HepG2 (cell line): Measurements from ENCODE around the gene JPH4. TPM values are rescaled to one million over a fixed set of nuclear protein-coding genes. Genes with fewer than 3 reads are reported as not detected.

ENCODE experiments used
- AHDC1 ChIP-seq: sonication (generic); formaldehyde crosslinking; IDR thresholded peaks from 2 replicates; pipeline ENCODE4 v1.5.1; 2020; ENCODE audit warnings: mild to moderate bottlenecking, missing genetic modification reagents, borderline replicate concordance
- HNRNPK ChIP-seq: fragments of 200-400 bp; formaldehyde crosslinking; IDR thresholded peaks from 2 replicates; pipeline ENCODE4 v1.6.1; 2018; ENCODE audit warnings: low read length, low read depth, moderate library complexity, mild to moderate bottlenecking; ENCODE audit not compliant: poor library complexity, severe bottlenecking
- KLF12 ChIP-seq: sonication (generic); formaldehyde crosslinking; IDR thresholded peaks from 2 replicates; pipeline ENCODE4 v1.4.0; 2020; ENCODE audit warnings: missing genetic modification reagents, borderline replicate concordance
- MEF2D ChIP-seq: sonication (generic); formaldehyde crosslinking; IDR thresholded peaks from 2 replicates; pipeline ENCODE4 v1.5.1; 2020; ENCODE audit warnings: mild to moderate bottlenecking, missing genetic modification reagents
- MEIS2 ChIP-seq: sonication (generic); formaldehyde crosslinking; IDR thresholded peaks from 2 replicates; pipeline ENCODE4 v1.9.0; 2021; ENCODE audit warnings: mild to moderate bottlenecking, missing genetic modification reagents
- NKX3-1 ChIP-seq: sonication (generic); formaldehyde crosslinking; IDR thresholded peaks from 2 replicates; pipeline ENCODE4 v1.5.0; 2020; ENCODE audit warnings: missing genetic modification reagents
- THYN1 ChIP-seq: sonication (generic); formaldehyde crosslinking; IDR thresholded peaks from 2 replicates; pipeline ENCODE4 v1.8.1; 2023; ENCODE audit warnings: low read depth, mild to moderate bottlenecking, moderate library complexity, missing genetic modification reagents, borderline replicate concordance
- ZBTB38 ChIP-seq: sonication (generic); formaldehyde crosslinking; IDR thresholded peaks from 2 replicates; pipeline ENCODE4 v1.5.1; 2020; ENCODE audit warnings: mild to moderate bottlenecking, missing genetic modification reagents
- ZNF124 ChIP-seq: sonication (generic); formaldehyde crosslinking; IDR thresholded peaks from 2 replicates; pipeline ENCODE4 v1.4.0; 2020; ENCODE audit warnings: missing genetic modification reagents
- ZNF556 ChIP-seq: sonication (generic); formaldehyde crosslinking; IDR thresholded peaks from 2 replicates; pipeline ENCODE4 v1.4.0; 2020; ENCODE audit warnings: mild to moderate bottlenecking, missing genetic modification reagents, borderline replicate concordance
- ZNF644 ChIP-seq: IDR thresholded peaks from 2 replicates; pipeline ENCODE4 v1.6.1; 2016; ENCODE audit warnings: low read depth
- polyA plus RNA-seq, 8 experiments: library from polyadenylated mRNA; depleted of rRNA in 3 of 8; stranded (reverse) in 7 of 8; unstranded in 1 of 8; fragments of >200 nt; fragmentation: Illumina TruSeq in 4 of 8; extraction: Trizol in 4 of 8; gene quantifications; 2 replicates each; pipeline versions ENCODE4 v1.2.1 to v1.2.3, GENCODE V29; 2011 to 2016; ENCODE audit warnings: low read depth in 4 of 8, missing spikeins in 1 of 8, mixed read lengths in 1 of 8; ENCODE audit not compliant: insufficient read depth in 1 of 8
- total RNA-seq, 5 experiments: library from RNA; depleted of rRNA; stranded (reverse); fragments of >200 nt; fragmentation: Illumina TruSeq; extraction: Trizol; gene quantifications; 2 replicates each; pipeline ENCODE4 v1.2.3, GENCODE V29; 2016; ENCODE audit warnings: low read depth in 1 of 5
- TF ChIP-seq, protein P1 (sequence below): sonication (generic); formaldehyde crosslinking; IDR thresholded peaks from 2 replicates; pipeline ENCODE4 v1.5.1; 2020; ENCODE audit warnings: mild to moderate bottlenecking, missing genetic modification reagents, moderate library complexity
- TF ChIP-seq, protein P2 (sequence below): sonication (generic); formaldehyde crosslinking; IDR thresholded peaks from 2 replicates; pipeline ENCODE4 v1.8.0; 2022; ENCODE audit warnings: low read depth, missing genetic modification reagents
- TF ChIP-seq, protein P3 (sequence below): sonication (generic); formaldehyde crosslinking; IDR thresholded peaks from 2 replicates; pipeline ENCODE4 v1.9.0; 2022; ENCODE audit warnings: missing genetic modification reagents, mild to moderate bottlenecking, borderline replicate concordance

The JPH4 gene
- total and polyA plus RNA-seq, 2 of the 13 experiments (the other 11 are each of a cell fraction or from before 2014, with no cell fraction given), result 0.08 to 0.22 TPM

DNA sequence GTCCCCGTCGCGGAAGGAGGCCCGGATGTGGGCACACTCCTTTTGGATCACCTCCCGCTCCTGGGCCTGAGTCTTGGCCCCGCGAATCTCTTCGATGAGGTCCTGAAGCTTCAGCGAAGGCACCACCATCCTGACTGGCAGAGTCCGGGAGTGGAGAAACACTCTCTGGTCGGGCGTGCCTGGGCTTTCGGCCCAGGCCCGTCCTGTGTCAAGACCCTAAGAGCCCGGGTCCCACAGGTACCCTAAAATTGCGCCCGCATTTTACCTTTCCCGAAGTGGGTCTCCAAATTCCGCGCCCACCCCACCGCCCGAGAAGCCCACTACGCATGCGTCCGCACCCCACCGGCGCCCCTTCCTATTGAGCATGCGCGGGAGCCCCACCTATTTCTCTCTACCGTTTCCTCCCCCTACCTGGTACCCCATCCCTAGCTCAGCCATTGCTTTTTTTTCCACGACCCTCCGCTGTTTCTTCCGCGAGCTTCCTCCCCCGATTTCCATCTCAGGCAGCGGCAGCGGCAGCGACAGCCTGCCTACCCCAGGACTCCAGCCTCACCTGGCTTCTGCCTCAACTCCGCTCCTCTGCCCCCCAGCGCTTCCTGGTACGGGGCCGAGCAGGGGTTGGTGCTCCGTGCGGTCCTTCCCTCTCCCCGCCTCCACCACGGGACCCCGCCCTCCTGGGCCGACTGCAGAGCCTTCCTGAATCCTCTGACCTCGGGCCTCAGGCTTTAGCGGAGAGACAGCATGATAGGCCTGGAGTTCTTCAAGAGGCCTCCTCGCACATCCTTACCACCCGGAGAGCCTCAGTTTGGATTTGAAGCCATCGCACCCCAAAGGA, 11.2 kb downstream of the JPH4 start, which contains the start of gene AP1G2 (continued):
- TF ChIP-seq THYN1 (CRISPR knock-in tag), result peak; percentile 26; the same call in 1 of the 2 replicates
- peak; percentile 60; the same call in 1 of the 2 replicates for TF ChIP-seq ZNF644 (CRISPR knock-in tag)
- TF ChIP-seq ZNF124 (CRISPR knock-in tag), result 0 out of 2 replicates have a peak, but pooled peaks have one; percentile 23
- TF ChIP-seq AHDC1 (CRISPR knock-in tag), result no peak
- TF ChIP-seq, protein P1, sequence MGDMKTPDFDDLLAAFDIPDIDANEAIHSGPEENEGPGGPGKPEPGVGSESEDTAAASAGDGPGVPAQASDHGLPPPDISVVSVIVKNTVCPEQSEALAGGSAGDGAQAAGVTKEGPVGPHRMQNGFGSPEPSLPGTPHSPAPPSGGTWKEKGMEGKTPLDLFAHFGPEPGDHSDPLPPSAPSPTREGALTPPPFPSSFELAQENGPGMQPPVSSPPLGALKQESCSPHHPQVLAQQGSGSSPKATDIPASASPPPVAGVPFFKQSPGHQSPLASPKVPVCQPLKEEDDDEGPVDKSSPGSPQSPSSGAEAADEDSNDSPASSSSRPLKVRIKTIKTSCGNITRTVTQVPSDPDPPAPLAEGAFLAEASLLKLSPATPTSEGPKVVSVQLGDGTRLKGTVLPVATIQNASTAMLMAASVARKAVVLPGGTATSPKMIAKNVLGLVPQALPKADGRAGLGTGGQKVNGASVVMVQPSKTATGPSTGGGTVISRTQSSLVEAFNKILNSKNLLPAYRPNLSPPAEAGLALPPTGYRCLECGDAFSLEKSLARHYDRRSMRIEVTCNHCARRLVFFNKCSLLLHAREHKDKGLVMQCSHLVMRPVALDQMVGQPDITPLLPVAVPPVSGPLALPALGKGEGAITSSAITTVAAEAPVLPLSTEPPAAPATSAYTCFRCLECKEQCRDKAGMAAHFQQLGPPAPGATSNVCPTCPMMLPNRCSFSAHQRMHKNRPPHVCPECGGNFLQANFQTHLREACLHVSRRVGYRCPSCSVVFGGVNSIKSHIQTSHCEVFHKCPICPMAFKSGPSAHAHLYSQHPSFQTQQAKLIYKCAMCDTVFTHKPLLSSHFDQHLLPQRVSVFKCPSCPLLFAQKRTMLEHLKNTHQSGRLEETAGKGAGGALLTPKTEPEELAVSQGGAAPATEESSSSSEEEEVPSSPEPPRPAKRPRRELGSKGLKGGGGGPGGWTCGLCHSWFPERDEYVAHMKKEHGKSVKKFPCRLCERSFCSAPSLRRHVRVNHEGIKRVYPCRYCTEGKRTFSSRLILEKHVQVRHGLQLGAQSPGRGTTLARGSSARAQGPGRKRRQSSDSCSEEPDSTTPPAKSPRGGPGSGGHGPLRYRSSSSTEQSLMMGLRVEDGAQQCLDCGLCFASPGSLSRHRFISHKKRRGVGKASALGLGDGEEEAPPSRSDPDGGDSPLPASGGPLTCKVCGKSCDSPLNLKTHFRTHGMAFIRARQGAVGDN (CRISPR knock-in tag), result peak; percentile 97
- TF ChIP-seq MEF2D (CRISPR knock-in tag), result peak; percentile 94
- peak; percentile 75; the same call in 1 of the 2 replicates for TF ChIP-seq NKX3-1 (CRISPR knock-in tag)
- peak; percentile 80; the same call in 1 of the 2 replicates for TF ChIP-seq KLF12 (CRISPR knock-in tag)
- no peak for TF ChIP-seq HNRNPK
- TF ChIP-seq, protein P2, sequence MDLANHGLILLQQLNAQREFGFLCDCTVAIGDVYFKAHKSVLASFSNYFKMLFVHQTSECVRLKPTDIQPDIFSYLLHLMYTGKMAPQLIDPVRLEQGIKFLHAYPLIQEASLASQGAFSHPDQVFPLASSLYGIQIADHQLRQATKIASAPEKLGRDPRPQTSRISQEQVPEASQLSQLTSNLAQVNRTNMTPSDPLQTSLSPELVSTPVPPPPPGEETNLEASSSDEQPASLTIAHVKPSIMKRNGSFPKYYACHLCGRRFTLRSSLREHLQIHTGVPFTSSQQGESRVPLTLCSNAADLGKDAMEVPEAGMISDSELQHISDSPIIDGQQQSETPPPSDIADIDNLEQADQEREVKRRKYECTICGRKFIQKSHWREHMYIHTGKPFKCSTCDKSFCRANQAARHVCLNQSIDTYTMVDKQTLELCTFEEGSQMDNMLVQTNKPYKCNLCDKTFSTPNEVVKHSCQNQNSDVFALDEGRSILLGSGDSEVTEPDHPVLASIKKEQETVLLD, result peak; percentile 79; the same call in 1 of the 2 replicates
- TF ChIP-seq, protein P3, sequence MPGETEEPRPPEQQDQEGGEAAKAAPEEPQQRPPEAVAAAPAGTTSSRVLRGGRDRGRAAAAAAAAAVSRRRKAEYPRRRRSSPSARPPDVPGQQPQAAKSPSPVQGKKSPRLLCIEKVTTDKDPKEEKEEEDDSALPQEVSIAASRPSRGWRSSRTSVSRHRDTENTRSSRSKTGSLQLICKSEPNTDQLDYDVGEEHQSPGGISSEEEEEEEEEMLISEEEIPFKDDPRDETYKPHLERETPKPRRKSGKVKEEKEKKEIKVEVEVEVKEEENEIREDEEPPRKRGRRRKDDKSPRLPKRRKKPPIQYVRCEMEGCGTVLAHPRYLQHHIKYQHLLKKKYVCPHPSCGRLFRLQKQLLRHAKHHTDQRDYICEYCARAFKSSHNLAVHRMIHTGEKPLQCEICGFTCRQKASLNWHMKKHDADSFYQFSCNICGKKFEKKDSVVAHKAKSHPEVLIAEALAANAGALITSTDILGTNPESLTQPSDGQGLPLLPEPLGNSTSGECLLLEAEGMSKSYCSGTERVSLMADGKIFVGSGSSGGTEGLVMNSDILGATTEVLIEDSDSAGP (CRISPR knock-in tag), result peak; percentile 96
- peak; percentile 88 for TF ChIP-seq MEIS2 (CRISPR knock-in tag)
- TF ChIP-seq ZNF556, result peak; percentile 99
- peak; percentile 95 for TF ChIP-seq ZBTB38
